HAP-1 (cell line): ENCODE results near the gene ITGA2.

Experiments used
- DNase-seq, 2 experiments: peaks; one replicate each; pipeline ENCODE4 v3.0.0-alpha.2; 2016 to 2020; ENCODE audit warnings: low spot score in 2 of 2
- H3K27me3 ChIP-seq: fragments of 250-450 bp; sonication (Bioruptor Pico); 2 replicates; pipeline ENCODE4 v1.5.1; 2020; ENCODE audit warnings: low read depth, mild to moderate bottlenecking, moderate library complexity
- H3K36me3 ChIP-seq: fragments of 250-450 bp; sonication (Bioruptor Pico); replicated peaks from 2 replicates; pipeline ENCODE4 v1.5.1; 2020; ENCODE audit warnings: mild to moderate bottlenecking
- H3K4me1 ChIP-seq: fragments of 250-450 bp; sonication (Bioruptor Pico); 2 replicates; pipeline ENCODE4 v1.5.1; 2020; ENCODE audit warnings: mild to moderate bottlenecking
- H3K4me3 ChIP-seq: fragments of 250-450 bp; sonication (Bioruptor Pico); 2 replicates; pipeline ENCODE4 v1.5.1; 2020; ENCODE audit warnings: mild to moderate bottlenecking, moderate library complexity
- H3K9me3 ChIP-seq: fragments of 250-450 bp; sonication (Bioruptor Pico); 2 replicates; pipeline ENCODE4 v1.5.1; 2020; ENCODE audit warnings: mild to moderate bottlenecking, moderate library complexity
- in situ Hi-C: fragments of 300-500 bp; cut with MboI; formaldehyde crosslinking; loops from 3 replicates; pipeline ENCODE4 v1.14.3; 2020; ENCODE audit warnings: low sequenced_read_pairs, inconsistent platforms, mixed read lengths

Gene ITGA2

GRCh38 chr5:52989025-52989780, at the start of gene ITGA2:
ITGA2 (plus strand) TSS chr5:52989352; CDS start chr5:52989469, 117 bp downstream.
- peak; percentile 65 to 84 for DNase-seq
- no peaks in the 10 kb centered on the region for H3K36me3 ChIP-seq
- in situ Hi-C loops = no loop called here
- no peaks in the 10 kb centered on the region for H3K27me3 ChIP-seq
- no peaks in the 10 kb centered on the region for H3K9me3 ChIP-seq
- H3K4me3 ChIP-seq = peak within 1 kb of the TSS; percentile 81
- H3K4me1 ChIP-seq = peaks cover 4% of the 10 kb centered on the region

- H3K4me3 ChIP-seq = no peak overlapping the region
- DNase-seq = no peak
- H3K4me1 ChIP-seq = no peaks in the 10 kb centered on the region
- no peaks in the 10 kb centered on the region for H3K9me3 ChIP-seq
- in situ Hi-C loops = no loop called here
- H3K27me3 ChIP-seq = no peaks in the 10 kb centered on the region
- H3K36me3 ChIP-seq = no peaks in the 10 kb centered on the region
These were observed 45.9 kb upstream of the ITGA2 start for GRCh38 chr5:52943285-52943684.

- Histone ChIP-seq H3K4me3 (no peak overlapping the region), H3K27me3 (no peaks in the 10 kb centered on the region), H3K4me1 (no peaks in the 10 kb centered on the region), H3K9me3 (no peaks in the 10 kb centered on the region), H3K36me3 (no peaks in the 10 kb centered on the region)
- in situ Hi-C loops = no loop called here
- DNase-seq = no peak
These were observed 45.3 kb upstream of the ITGA2 start for GRCh38 chr5:52943808-52944207.

- Histone ChIP-seq H3K4me3 (no peak overlapping the region), H3K9me3 (no peaks in the 10 kb centered on the region), H3K4me1 (no peaks in the 10 kb centered on the region), H3K36me3 (no peaks in the 10 kb centered on the region), H3K27me3 (no peaks in the 10 kb centered on the region)
- in situ Hi-C loops = loop anchor here (5.0 kb wide), 1 partner anchor 152 kb away; no protein-coding TSS in a partner anchor
- no peak for DNase-seq
These were observed 44.1 kb upstream of the ITGA2 start for GRCh38 chr5:52945040-52945439.

- in situ Hi-C loops = loop anchor here (5.0 kb wide), 1 partner anchor 150 kb away; no protein-coding TSS in a partner anchor
- Histone ChIP-seq H3K9me3 (no peaks in the 10 kb centered on the region), H3K4me3 (no peak overlapping the region), H3K27me3 (no peaks in the 10 kb centered on the region), H3K36me3 (no peaks in the 10 kb centered on the region), H3K4me1 (no peaks in the 10 kb centered on the region)
- no peak for DNase-seq
These were observed 41.9 kb upstream of the ITGA2 start for GRCh38 chr5:52947208-52947607.

- Histone ChIP-seq H3K4me3 (no peak overlapping the region), H3K27me3 (no peaks in the 10 kb centered on the region), H3K36me3 (no peaks in the 10 kb centered on the region), H3K9me3 (no peaks in the 10 kb centered on the region), H3K4me1 (no peaks in the 10 kb centered on the region)
- in situ Hi-C loops = loop anchor here (5.0 kb wide), 1 partner anchor 149 kb away; no protein-coding TSS in a partner anchor
- no peak for DNase-seq
These were observed 41.3 kb upstream of the ITGA2 start for GRCh38 chr5:52947851-52948250.

GRCh38 chr5:52948418-52949076, 40.6 kb upstream of the ITGA2 start:
- in situ Hi-C loops = loop anchor here (5.0 kb wide), 1 partner anchor 149 kb away; no protein-coding TSS in a partner anchor
- no peaks in the 10 kb centered on the region for H3K4me1 ChIP-seq
- H3K27me3 ChIP-seq = no peaks in the 10 kb centered on the region
- peak; percentile 67 to 74 for DNase-seq
- H3K36me3 ChIP-seq = no peaks in the 10 kb centered on the region
- no peaks in the 10 kb centered on the region for H3K9me3 ChIP-seq
- no peak overlapping the region for H3K4me3 ChIP-seq

- Histone ChIP-seq H3K4me3 (no peak overlapping the region), H3K27me3 (no peaks in the 10 kb centered on the region), H3K36me3 (no peaks in the 10 kb centered on the region), H3K9me3 (no peaks in the 10 kb centered on the region), H3K4me1 (no peaks in the 10 kb centered on the region)
- no peak for DNase-seq
- in situ Hi-C loops = no loop called here
These were observed 38.5 kb upstream of the ITGA2 start for GRCh38 chr5:52950686-52951085.

- H3K27me3 ChIP-seq = no peaks in the 10 kb centered on the region
- in situ Hi-C loops = no loop called here
- no peak overlapping the region for H3K4me3 ChIP-seq
- no peak for DNase-seq
- no peaks in the 10 kb centered on the region for H3K9me3 ChIP-seq
- no peaks in the 10 kb centered on the region for H3K36me3 ChIP-seq
- no peaks in the 10 kb centered on the region for H3K4me1 ChIP-seq
These were observed 36.7 kb upstream of the ITGA2 start for GRCh38 chr5:52952483-52952882.

GRCh38 chr5:52956014-52956413, 33.1 kb upstream of the ITGA2 start:
- H3K27me3 ChIP-seq = no peaks in the 10 kb centered on the region
- no peak for DNase-seq
- no peaks in the 10 kb centered on the region for H3K9me3 ChIP-seq
- in situ Hi-C loops = no loop called here
- H3K4me3 ChIP-seq = no peak overlapping the region
- no peaks in the 10 kb centered on the region for H3K36me3 ChIP-seq
- H3K4me1 ChIP-seq = no peaks in the 10 kb centered on the region

- no peak for DNase-seq
- Histone ChIP-seq H3K27me3 (no peaks in the 10 kb centered on the region), H3K4me1 (no peaks in the 10 kb centered on the region), H3K36me3 (no peaks in the 10 kb centered on the region), H3K9me3 (no peaks in the 10 kb centered on the region), H3K4me3 (no peak overlapping the region)
- in situ Hi-C loops = no loop called here
These were observed 32.0 kb upstream of the ITGA2 start for GRCh38 chr5:52956915-52957747.

GRCh38 chr5:52961274-52961681, 27.9 kb upstream of the ITGA2 start:
- no peaks in the 10 kb centered on the region for H3K36me3 ChIP-seq
- no peak for DNase-seq
- no peaks in the 10 kb centered on the region for H3K4me1 ChIP-seq
- H3K9me3 ChIP-seq = no peaks in the 10 kb centered on the region
- no peaks in the 10 kb centered on the region for H3K27me3 ChIP-seq
- in situ Hi-C loops = no loop called here
- H3K4me3 ChIP-seq = no peak overlapping the region

GRCh38 chr5:52963636-52964035, 25.5 kb upstream of the ITGA2 start:
- H3K9me3 ChIP-seq = no peaks in the 10 kb centered on the region
- no peak overlapping the region for H3K4me3 ChIP-seq
- in situ Hi-C loops = no loop called here
- no peaks in the 10 kb centered on the region for H3K36me3 ChIP-seq
- no peaks in the 10 kb centered on the region for H3K27me3 ChIP-seq
- DNase-seq = no peak
- H3K4me1 ChIP-seq = no peaks in the 10 kb centered on the region

- in situ Hi-C loops = no loop called here
- Histone ChIP-seq H3K4me1 (no peaks in the 10 kb centered on the region), H3K27me3 (no peaks in the 10 kb centered on the region), H3K4me3 (no peak overlapping the region), H3K9me3 (no peaks in the 10 kb centered on the region), H3K36me3 (no peaks in the 10 kb centered on the region)
- no peak for DNase-seq
These were observed 25.0 kb upstream of the ITGA2 start for GRCh38 chr5:52964138-52964537.
